A673 (cell line): ENCODE results near the gene TTC9B.
"Not testable (repeated sequence)": the region's sequence is repeated elsewhere in the genome, so short reads cannot be mapped to it uniquely, and the experiment has no call there.

Source experiments
- EZH2 ChIP-seq: fragments of 200-600 bp; sonication (generic); IDR thresholded peaks from 2 replicates; pipeline ENCODE4 v1.6.1; 2017; ENCODE audit warnings: borderline replicate concordance, low read depth, mild to moderate bottlenecking, mixed read lengths, antibody characterized with exemption, low read length; ENCODE audit not compliant: poor library complexity, severe bottlenecking
- TF ChIP-seq, protein P1 (sequence below): fragments of 300-800, 200-600 bp; sonication (generic); conservative IDR thresholded peaks from 2 replicates; pipeline ENCODE4 v1.5.1; 2017; ENCODE audit warnings: low read depth, mild to moderate bottlenecking, antibody characterized with exemption, low read length, moderate library complexity, mixed read lengths

GRCh38 chr19:40171293-40171692, 46.9 kb downstream of the TTC9B start:
- TF ChIP-seq, protein P1, sequence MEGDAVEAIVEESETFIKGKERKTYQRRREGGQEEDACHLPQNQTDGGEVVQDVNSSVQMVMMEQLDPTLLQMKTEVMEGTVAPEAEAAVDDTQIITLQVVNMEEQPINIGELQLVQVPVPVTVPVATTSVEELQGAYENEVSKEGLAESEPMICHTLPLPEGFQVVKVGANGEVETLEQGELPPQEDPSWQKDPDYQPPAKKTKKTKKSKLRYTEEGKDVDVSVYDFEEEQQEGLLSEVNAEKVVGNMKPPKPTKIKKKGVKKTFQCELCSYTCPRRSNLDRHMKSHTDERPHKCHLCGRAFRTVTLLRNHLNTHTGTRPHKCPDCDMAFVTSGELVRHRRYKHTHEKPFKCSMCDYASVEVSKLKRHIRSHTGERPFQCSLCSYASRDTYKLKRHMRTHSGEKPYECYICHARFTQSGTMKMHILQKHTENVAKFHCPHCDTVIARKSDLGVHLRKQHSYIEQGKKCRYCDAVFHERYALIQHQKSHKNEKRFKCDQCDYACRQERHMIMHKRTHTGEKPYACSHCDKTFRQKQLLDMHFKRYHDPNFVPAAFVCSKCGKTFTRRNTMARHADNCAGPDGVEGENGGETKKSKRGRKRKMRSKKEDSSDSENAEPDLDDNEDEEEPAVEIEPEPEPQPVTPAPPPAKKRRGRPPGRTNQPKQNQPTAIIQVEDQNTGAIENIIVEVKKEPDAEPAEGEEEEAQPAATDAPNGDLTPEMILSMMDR: not testable (repeated sequence)
- TF ChIP-seq EZH2: not testable (repeated sequence)
